K562 (cell line): ENCODE results near the gene ENG. TPM values are rescaled to one million over a fixed set of nuclear protein-coding genes. Genes with fewer than 3 reads are reported as not detected.

Source experiments
- ATAC-seq: fragments of 200-7000 bp; cut with Tn5 transposase; 3 replicates; pipeline ENCODE4 v1.9.1; 2020; ENCODE audit warnings: moderate library complexity
- BruUV-seq: library from RNA; stranded (reverse); fragments of 400-500 nt; replicated peaks from 2 replicates; lab custom pipeline; 2021; lab: Mats Ljungman, UMichigan
- CTCF ChIA-PET: fragments of 300-600 bp; formaldehyde crosslinking; extraction: SDS; loops from one replicate; lab custom pipeline; 2021; ENCODE audit warnings: low intra/inter-chr PET ratio; lab: Yijun Ruan, JAX
- POLR2A ChIA-PET: fragments of 300-600, 350-650 bp; sonication (Branson Sonifier 250); formaldehyde crosslinking; extraction: SDS; loops from one replicate; lab custom pipeline; 2021; ENCODE audit warnings: antibody characterized with exemption, inconsistent platforms; lab: Yijun Ruan, JAX
- DNase-seq, 4 experiments: peaks; one replicate each; pipeline versions ENCODE4 v3.0.0 to v3.0.0-alpha.2; 2011 to 2018; ENCODE audit warnings: low spot score in 3 of 4, mixed read lengths in 3 of 4; ENCODE audit errors: extremely low read depth in 1 of 4
- FAIRE-seq: peaks from 2 replicates; lab custom pipeline; 2011; peaks lifted over from hg19 to GRCh38; lab: Jason Lieb, UNC
- H2AFZ ChIP-seq: 2 replicates; pipeline ENCODE4 v1.6.0; 2011; ENCODE audit warnings: low read depth, low read length, control low read depth, inconsistent platforms
- H3K27ac ChIP-seq: fragments of 200-600 bp; 3 replicates; pipeline ENCODE4 v1.8.0; 2011; ENCODE audit warnings: low read depth, mild to moderate bottlenecking, control low read depth, inconsistent platforms, low read length, moderate library complexity, mixed read lengths; ENCODE audit errors: extremely low read depth
- H3K27me3 ChIP-seq, 2 experiments: fragments of 300-600 bp in 1 of 2; 2 replicates in 1 of 2; 3 replicates in 1 of 2; pipeline versions ENCODE4 v1.6.0 to v1.8.0; 2011; ENCODE audit warnings: inconsistent platforms in 2 of 2, low read length in 2 of 2, mild to moderate bottlenecking in 1 of 2, mixed read lengths in 1 of 2, moderate library complexity in 1 of 2; ENCODE audit not compliant: control insufficient read depth in 2 of 2, insufficient read depth in 2 of 2
- H3K36me3 ChIP-seq: fragments of 300-600 bp; 3 replicates; pipeline ENCODE4 v1.8.0; 2011; ENCODE audit warnings: mild to moderate bottlenecking, low read length, inconsistent platforms; ENCODE audit not compliant: control insufficient read depth, insufficient read depth
- H3K4me1 ChIP-seq, 2 experiments: fragments of 200-600 bp in 1 of 2; replicated peaks in 1 of 2; 2 replicates in 1 of 2; 3 replicates in 1 of 2; pipeline versions ENCODE4 v1.5.1 to v1.8.0; 2011; ENCODE audit warnings: inconsistent platforms in 2 of 2, low read length in 2 of 2, mild to moderate bottlenecking in 1 of 2, mixed read lengths in 1 of 2, moderate library complexity in 1 of 2; ENCODE audit not compliant: control insufficient read depth in 2 of 2, insufficient read depth in 2 of 2
- H3K4me2 ChIP-seq: 2 replicates; pipeline ENCODE4 v1.6.1; 2011; ENCODE audit warnings: low read length, control low read depth, inconsistent platforms, mixed read lengths; ENCODE audit not compliant: insufficient read depth
- H3K4me3 ChIP-seq: fragments of 200-600 bp; sonication (generic), shearing (Covaris generic); 2 replicates; pipeline ENCODE4 v1.5.1; 2016; ENCODE audit warnings: control low read depth, inconsistent platforms
- H3K79me2 ChIP-seq: fragments of 200-600 bp; 3 replicates; pipeline ENCODE4 v1.8.0; 2011; ENCODE audit warnings: low read length, inconsistent platforms; ENCODE audit not compliant: control insufficient read depth, insufficient read depth
- H3K9ac ChIP-seq, 2 experiments: 2 replicates each; pipeline versions ENCODE4 v1.6.0 to v1.6.1; 2011; ENCODE audit warnings: low read depth in 2 of 2, low read length in 2 of 2, control low read depth in 1 of 2, inconsistent platforms in 1 of 2, mild to moderate bottlenecking in 1 of 2, mixed read lengths in 1 of 2; ENCODE audit not compliant: insufficient read depth in 1 of 2
- H3K9me1 ChIP-seq: one replicate; pipeline ENCODE4 v1.6.0; 2011; ENCODE audit warnings: inconsistent platforms, mild to moderate bottlenecking, low read length, moderate library complexity; ENCODE audit not compliant: control insufficient read depth, insufficient read depth
- H3K9me3 ChIP-seq: replicated peaks from 2 replicates; pipeline ENCODE4 v1.5.1; 2011; ENCODE audit warnings: low read depth, low read length, inconsistent platforms; ENCODE audit not compliant: control insufficient read depth, insufficient read depth
- H4K20me1 ChIP-seq: replicated peaks from 2 replicates; pipeline ENCODE4 v1.6.1; 2011; ENCODE audit warnings: low read length, inconsistent platforms, mixed read lengths; ENCODE audit not compliant: control insufficient read depth, insufficient read depth
- CCNT2 ChIP-seq: IDR thresholded peaks from 2 replicates; pipeline ENCODE4 v1.6.1; 2011; ENCODE audit warnings: borderline replicate concordance, low read depth, mild to moderate bottlenecking, moderate library complexity, mixed read lengths, low read length; ENCODE audit not compliant: insufficient read length; ENCODE audit errors: extremely low read depth
- GMEB1 ChIP-seq: fragments of 250-450 bp; sonication (Bioruptor Pico); IDR thresholded peaks from 2 replicates; pipeline ENCODE4 v1.4.0; 2020; ENCODE audit warnings: mild to moderate bottlenecking
- HMGXB4 ChIP-seq: sonication (generic); formaldehyde crosslinking; IDR thresholded peaks from 2 replicates; pipeline ENCODE4 v1.8.1; 2023; ENCODE audit warnings: mild to moderate bottlenecking, missing genetic modification reagents
- MYNN ChIP-seq, 2 experiments: sonication (generic); formaldehyde crosslinking in 1 of 2; IDR thresholded peaks; 2 replicates each; pipeline versions ENCODE4 v1.5.0 to v1.6.1; 2016 to 2020; ENCODE audit warnings: antibody characterized with exemption in 1 of 2, missing genetic modification reagents in 1 of 2
- NELFE ChIP-seq: IDR thresholded peaks from 2 replicates; pipeline ENCODE4 v1.6.1; 2011; ENCODE audit warnings: mild to moderate bottlenecking; ENCODE audit not compliant: insufficient read depth, insufficient read length
- NFATC3 ChIP-seq: fragments of 450-650 bp; IDR thresholded peaks from 2 replicates; pipeline ENCODE4 v1.6.1; 2017; ENCODE audit warnings: mild to moderate bottlenecking
- SNIP1 ChIP-seq: fragments of 450-650 bp; IDR thresholded peaks from 2 replicates; pipeline ENCODE4 v1.7.1; 2017; ENCODE audit warnings: low read depth, mild to moderate bottlenecking
- UBTF ChIP-seq, 2 experiments: IDR thresholded peaks; 2 replicates each; pipeline ENCODE4 v1.6.1; 2012; ENCODE audit warnings: improper control_type of control experiment in 2 of 2, low read depth in 2 of 2, low read length in 2 of 2, borderline replicate concordance in 1 of 2
- ZNF280B ChIP-seq: fragments of 250-450 bp; sonication (Bioruptor Pico); IDR thresholded peaks from 2 replicates; pipeline ENCODE4 v1.5.1; 2021; ENCODE audit warnings: mild to moderate bottlenecking
- ZZZ3 ChIP-seq: fragments of 450-650 bp; IDR thresholded peaks from 2 replicates; pipeline ENCODE4 v1.6.1; 2016; ENCODE audit warnings: antibody characterized with exemption, mild to moderate bottlenecking, moderate library complexity
- WGBS: fragments of 100-300 bp; shearing (Covaris generic); methylation state at CpG from one replicate; pipeline ENCODE4 v1.1.6; 2016; ENCODE audit warnings: low coverage, mixed read lengths; ENCODE audit not compliant: insufficient coverage; ENCODE audit errors: missing lambda C conversion rate; 5-methylcytosine and 5-hydroxymethylcytosine counted together
- in situ Hi-C: fragments of 300-500 bp; cut with MboI; formaldehyde crosslinking; loops from 4 replicates; pipeline ENCODE4 v1.15.0; 2018; ENCODE audit warnings: inconsistent platforms, mixed read lengths
- intact Hi-C: fragments of 100-400 bp; cut with micrococcal nuclease; formaldehyde crosslinking; loops from 2 replicates; pipeline ENCODE4 v1.14.2; 2022
- polyA plus RNA-seq, 8 experiments: library from polyadenylated mRNA; depleted of rRNA in 4 of 8; stranded (reverse) in 5 of 8; unstranded in 3 of 8; fragments of >200 nt; fragmentation: Nextera tagmentation in 2 of 8; fragmentation: Illumina TruSeq in 1 of 8; extraction: Ambion mirVana in 2 of 8; extraction: Trizol in 1 of 8; gene quantifications; 2 replicates each; pipeline versions ENCODE4 v1.2.1 to v1.2.3, GENCODE V29; 2011 to 2014; ENCODE audit warnings: inconsistent platforms in 1 of 8, missing spikeins in 1 of 8
- total RNA-seq, 7 experiments: library from RNA; depleted of rRNA in 6 of 7; stranded (reverse); fragments of >200 nt in 6 of 7; fragmentation: Illumina TruSeq in 2 of 7; extraction: Trizol in 2 of 7; gene quantifications; 2 replicates each; pipeline versions ENCODE4 v1.2.1 to v1.2.3, GENCODE V29; 2011 to 2021; ENCODE audit warnings: low replicate concordance in 1 of 7

ENG gene
- total and polyA plus RNA-seq, 9 of the 15 experiments (the other 6 are each of a cell fraction or from before 2014, with no cell fraction given), result 0.04 to 0.40 (median 0.14) TPM; not detected in 1

- DNase-seq (peak in 1 of 4 experiments; percentile 38), FAIRE-seq (peak; percentile 54), ATAC-seq (peak; percentile 59)
- ChIA-PET POLR2A (interaction anchor here (0.8 kb wide), 1 partner anchor 44 kb away, joined by 3 read pairs; the partner anchor contains the start of gene TOR2A), CTCF (no interaction called here)
- WGBS, result 60% methylated on average over 16 of the region's 17 CpGs
- H4K20me1 ChIP-seq, result no peaks in the 10 kb centered on the region
- intact Hi-C loops, result no loop called here
- H3K4me2 ChIP-seq, result peak overlapping the region; percentile 6; the same call in 1 of the 2 replicates
- in situ Hi-C loops, result no loop called here
- H2AFZ ChIP-seq, result peak overlapping the region; percentile 3; the same call in 1 of the 2 replicates
- H3K9me3 ChIP-seq, result no peaks in the 10 kb centered on the region
- H3K4me3 ChIP-seq, result no peak overlapping the region
- H3K4me1 ChIP-seq, result peaks cover 24 to 49% of the 10 kb centered on the region in 2 experiments
- H3K79me2 ChIP-seq, result no peaks in the 10 kb centered on the region
- H3K27me3 ChIP-seq, result no peaks in the 10 kb centered on the region
- H3K9me1 ChIP-seq, result no peaks in the 10 kb centered on the region
- no peak overlapping the region; the same call in 2 of the 3 replicates for H3K27ac ChIP-seq
- no peaks in the 10 kb centered on the region for H3K36me3 ChIP-seq
- H3K9ac ChIP-seq, result peak overlapping the region; percentile 4 to 75; a peak in 3 of 4 replicates
- BruUV-seq, result no TSS peak
- no peak for TF ChIP-seq NFATC3
- no peak for TF ChIP-seq ZZZ3
- TF ChIP-seq MYNN (IDR thresholded peaks at IDR 0.05), result no peak
- TF ChIP-seq MYNN (CRISPR knock-in tag; IDR thresholded peaks at IDR 0.05), result no peak
- no peak for TF ChIP-seq GMEB1
- no peak for TF ChIP-seq UBTF (IDR thresholded peaks at IDR 0.05; ENCODE audit: borderline replicate concordance in 1 of 2, low read depth in 2 of 2, low read length in 2 of 2)
- no peak for TF ChIP-seq NELFE
- no peak for TF ChIP-seq HMGXB4 (CRISPR knock-in tag)
- no peak for TF ChIP-seq ZNF280B (CRISPR knock-in tag)
- TF ChIP-seq CCNT2, result no peak
- TF ChIP-seq SNIP1, result no peak
These were observed 75.1 kb downstream of the ENG start for GRCh38 chr9:127779136-127779981.
